SW480 (cell line): ENCODE data around the gene ZNF865.

ENCODE experiments used
- DNase-seq: peaks from one replicate; pipeline ENCODE4 v3.0.0-alpha.2; 2016; ENCODE audit warnings: low spot score

Gene ZNF865

DNA sequence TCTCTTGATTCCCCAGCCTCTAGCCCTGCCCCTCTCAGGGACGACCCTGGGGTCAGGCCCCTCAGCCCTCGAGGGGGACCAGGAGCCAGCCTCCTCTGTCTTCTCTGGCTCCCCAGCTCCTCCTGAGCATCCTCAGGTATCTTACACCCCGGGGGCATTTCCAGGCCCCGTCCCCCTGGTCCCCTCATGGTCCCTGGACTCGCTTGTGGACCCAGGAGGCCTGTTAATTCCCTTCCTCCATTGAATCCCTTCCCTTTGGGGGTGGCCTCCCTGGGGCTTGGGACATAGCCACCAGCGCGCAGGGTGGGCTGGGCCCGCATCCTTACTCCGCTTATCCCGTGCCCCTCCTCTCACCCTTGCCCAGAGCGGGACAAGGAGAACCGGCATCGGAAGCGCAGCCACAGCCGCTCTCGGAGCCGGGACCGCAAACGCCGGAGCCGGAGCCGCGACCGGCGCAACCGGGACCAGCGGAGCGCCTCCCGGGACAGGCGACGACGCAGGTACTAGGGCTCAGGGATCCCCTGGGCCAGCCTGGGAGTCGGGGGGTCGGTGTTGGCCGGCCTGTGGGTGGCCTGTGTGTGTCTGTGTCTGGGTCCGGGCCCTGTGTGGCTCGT, 53.5 kb downstream of the ZNF865 start:
- no peak for DNase-seq

DNA sequence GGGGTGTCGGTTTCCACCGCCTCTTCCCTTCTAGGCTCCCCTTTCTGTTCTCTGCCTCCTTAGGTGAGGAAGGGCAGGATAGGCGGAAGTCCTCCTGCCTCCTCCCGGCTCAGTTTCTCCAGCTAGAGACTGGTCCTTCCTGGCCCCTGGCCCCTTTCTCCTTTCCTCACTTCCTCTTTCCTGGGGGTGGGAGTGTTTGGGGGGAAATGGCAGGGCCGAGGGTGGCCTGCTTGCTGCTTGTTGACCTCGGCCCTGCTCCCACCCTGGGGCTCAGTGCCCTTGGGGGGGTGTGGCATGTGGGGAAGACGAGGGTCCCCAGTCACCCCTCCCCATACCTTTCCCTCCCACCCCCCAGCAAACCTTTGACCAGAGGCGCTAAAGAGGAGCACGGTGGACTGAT, 54.4 kb downstream of the ZNF865 start:
- DNase-seq = no peak

DNA sequence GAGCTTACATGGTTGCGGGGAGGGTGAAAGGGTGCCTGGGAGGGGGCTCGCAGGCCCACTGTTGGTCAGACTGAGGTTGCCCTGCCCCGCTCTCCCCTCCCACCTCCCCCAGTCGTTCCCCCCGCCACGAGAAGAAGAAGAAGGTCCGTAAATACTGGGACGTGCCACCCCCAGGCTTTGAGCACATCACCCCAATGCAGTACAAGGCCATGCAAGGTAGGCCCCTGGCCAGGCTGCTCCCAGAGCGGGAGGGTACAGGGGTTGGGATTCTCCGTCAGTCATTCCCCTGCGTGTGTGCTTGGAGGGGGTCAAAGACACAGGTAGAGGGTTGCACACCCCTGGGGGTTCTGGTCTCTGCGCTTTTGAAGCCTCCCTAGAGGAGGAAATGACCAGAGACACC, 55.0 kb downstream of the ZNF865 start:
- no peak for DNase-seq

- no peak for DNase-seq
Observed at GRCh38 chr19:55660991-55661390, 55.5 kb downstream of the ZNF865 start.

GRCh38 chr19:55661826-55662225, 56.4 kb downstream of the ZNF865 start:
- no peak for DNase-seq

DNA sequence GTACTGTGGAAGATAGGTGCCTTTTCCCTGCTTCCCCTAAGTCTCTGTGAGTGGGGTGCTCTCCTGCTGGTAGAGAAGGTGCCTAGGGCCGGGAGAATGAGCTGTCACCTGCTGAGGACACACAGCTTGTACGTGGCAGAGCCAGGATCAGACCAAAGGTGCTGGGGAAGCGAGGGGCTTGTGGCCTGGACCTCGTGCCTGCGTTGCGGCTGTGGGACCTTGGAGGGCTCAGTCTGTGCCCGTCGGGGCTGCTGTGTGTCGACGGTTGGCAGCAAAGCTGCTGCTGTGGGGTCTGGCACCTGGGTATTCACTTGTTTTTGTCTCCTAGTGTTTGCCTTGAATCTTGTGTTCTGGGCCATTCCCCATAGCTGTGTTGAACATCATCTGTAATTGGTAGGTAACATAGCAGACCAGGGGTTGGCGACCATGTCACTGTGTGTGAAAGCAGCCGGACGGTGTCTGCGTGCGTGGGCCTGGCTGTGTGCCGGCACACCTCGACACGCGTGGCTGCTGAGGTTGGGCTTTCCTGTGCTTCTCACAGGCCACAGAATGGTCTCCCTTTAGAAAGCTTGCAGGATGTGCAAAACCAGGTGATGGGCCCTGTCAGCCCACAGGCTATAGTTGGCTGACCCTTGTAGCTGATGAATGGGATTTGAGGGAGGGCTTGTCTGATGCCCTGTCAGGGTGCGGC, 58.5 kb downstream of the ZNF865 start:
- DNase-seq = no peak

GRCh38 chr19:55666343-55667005, 61.0 kb downstream of the ZNF865 start:
- DNase-seq = no peak
